NB4 (cell line): ENCODE data around the gene ARMC9.
"Not testable (repeated sequence)": the region's sequence is repeated elsewhere in the genome, so short reads cannot be mapped to it uniquely, and the experiment has no call there.

Experiments
- DNase-seq: peaks from one replicate; pipeline ENCODE4 v3.0.0; 2010; ENCODE audit warnings: low read depth
- H3K4me3 ChIP-seq: one replicate; pipeline ENCODE4 v1.5.1; 2011; ENCODE audit warnings: mild to moderate bottlenecking, low read depth, low read length, moderate library complexity
- CTCF ChIP-seq: IDR thresholded peaks from one replicate; pipeline ENCODE4 v1.5.1; 2012; ENCODE audit warnings: low read depth, low read length
- MYC ChIP-seq: IDR thresholded peaks from 2 replicates; pipeline ENCODE4 v1.6.1; 2011; ENCODE audit warnings: low read depth, low read length
- POLR2A ChIP-seq: IDR thresholded peaks from 2 replicates; pipeline ENCODE4 v1.6.1; 2011; ENCODE audit warnings: mild to moderate bottlenecking; ENCODE audit not compliant: insufficient read length; ENCODE audit errors: extremely low read depth
- TF ChIP-seq, protein P1 (sequence below): IDR thresholded peaks from 2 replicates; pipeline ENCODE4 v1.6.1; 2011; ENCODE audit warnings: low read depth, low read length

ARMC9 gene

DNA sequence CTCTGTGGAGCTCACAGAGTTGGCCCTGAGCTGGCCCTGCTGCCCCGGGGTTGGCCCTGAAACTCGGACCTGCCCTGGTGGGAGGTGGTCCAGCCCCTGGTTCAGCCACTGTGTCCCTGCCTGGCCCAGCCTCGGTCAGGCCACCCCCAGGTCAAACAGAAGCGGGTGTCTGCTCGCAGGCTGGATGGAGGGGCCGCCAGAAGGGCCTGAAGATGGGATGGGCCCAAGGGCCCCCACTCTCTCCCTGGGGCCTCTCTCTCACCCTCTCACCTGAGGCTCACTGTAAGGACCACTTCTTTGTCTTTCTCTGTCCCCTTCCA lies 172.0 kb downstream of the ARMC9 start:
- TF ChIP-seq MYC (no peak), CTCF (no peak), POLR2A (no peak)
- TF ChIP-seq, protein P1, sequence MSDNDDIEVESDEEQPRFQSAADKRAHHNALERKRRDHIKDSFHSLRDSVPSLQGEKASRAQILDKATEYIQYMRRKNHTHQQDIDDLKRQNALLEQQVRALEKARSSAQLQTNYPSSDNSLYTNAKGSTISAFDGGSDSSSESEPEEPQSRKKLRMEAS: no peak
- no peak overlapping the region for H3K4me3 ChIP-seq

GRCh38 chr2:231370749-231371429 lies 172.5 kb downstream of the ARMC9 start:
- TF ChIP-seq MYC (no peak), CTCF (no peak), POLR2A (no peak)
- TF ChIP-seq, protein P1: no peak
- no peak for DNase-seq
- H3K4me3 ChIP-seq: no peak overlapping the region

More for the DNA sequence above, 172.0 kb downstream of the ARMC9 start:
- no peak for DNase-seq

DNA sequence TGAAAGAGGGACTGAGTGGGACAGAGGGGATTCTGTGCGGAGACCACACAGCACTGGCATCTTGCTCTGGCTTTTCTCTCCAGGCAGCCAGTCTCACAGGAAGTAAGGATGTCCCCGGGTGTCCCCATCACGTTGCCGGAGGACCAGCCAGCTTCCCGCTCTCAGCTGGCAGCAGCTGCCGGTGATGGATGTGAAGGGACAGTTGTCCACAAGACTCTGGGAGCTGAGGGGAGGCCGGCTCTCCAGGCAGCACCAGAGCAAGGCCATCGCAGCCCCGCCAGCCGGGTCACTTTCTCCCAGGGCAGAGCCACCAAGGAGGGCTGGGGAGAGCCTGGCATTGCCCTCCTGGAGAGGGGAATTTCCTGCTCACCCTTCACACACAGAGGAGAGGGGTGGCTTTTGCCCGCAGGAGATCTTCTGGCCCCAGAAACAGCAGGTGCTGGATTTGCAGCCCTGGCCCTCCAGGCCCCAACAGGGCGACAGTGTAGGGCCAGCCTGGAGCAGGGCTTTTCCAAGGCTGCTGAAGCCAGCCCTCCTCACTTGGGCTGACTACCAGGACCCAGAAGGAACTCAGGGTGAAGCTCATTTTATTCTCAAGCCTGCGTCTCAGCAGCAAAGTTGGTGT lies 173.1 kb downstream of the ARMC9 start:
- TF ChIP-seq CTCF: no peak
- TF ChIP-seq, protein P1: no peak
- TF ChIP-seq POLR2A: no peak
- no peak for TF ChIP-seq MYC
- no peak overlapping the region for H3K4me3 ChIP-seq
- DNase-seq: no peak

DNA sequence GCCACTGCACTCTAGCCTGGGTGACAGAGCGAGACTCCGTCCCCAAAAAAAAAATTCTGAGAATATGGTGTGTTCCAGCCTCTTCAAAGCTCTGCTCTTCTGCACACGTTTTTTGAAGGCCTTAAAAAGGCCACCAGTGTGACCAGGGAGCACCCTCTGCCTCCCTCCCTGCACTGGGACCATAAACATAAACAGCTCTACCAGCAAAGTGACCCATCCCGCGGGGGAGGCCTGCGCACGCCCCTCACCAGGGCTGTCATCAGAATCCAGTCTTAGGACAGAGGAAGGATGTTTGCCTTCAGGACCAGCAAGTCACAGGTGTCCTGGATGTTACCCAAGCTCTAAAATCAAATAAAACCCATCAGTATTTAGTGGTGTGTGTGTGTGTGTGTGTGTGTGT lies 173.9 kb downstream of the ARMC9 start:
- TF ChIP-seq CTCF (no peak), MYC (no peak), POLR2A (no peak)
- TF ChIP-seq, protein P1: no peak
- H3K4me3 ChIP-seq: no peak overlapping the region
- no peak for DNase-seq

DNA sequence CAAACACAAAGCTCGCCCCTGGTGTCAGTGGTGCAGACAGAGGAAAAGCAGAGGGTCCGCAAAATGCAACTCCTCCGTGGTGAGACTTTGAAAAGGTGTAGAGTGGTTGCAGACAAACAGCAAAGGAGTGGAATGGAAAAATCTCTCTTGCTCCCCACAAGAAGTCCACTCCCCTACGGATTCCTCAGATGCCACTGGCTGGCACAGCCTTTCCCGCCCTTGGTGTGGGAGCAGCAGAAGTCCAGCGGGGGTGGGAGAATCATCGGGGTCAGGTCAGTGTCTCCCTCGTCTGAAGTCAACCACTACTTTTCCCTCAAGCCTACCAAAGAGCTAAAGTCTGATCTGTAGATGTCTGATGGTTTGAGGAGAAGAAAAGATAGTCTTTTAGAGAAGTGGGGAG lies 174.8 kb downstream of the ARMC9 start:
- no peak for DNase-seq
- TF ChIP-seq, protein P1: no peak
- no peak overlapping the region for H3K4me3 ChIP-seq

GRCh38 chr2:231373786-231374349 lies 175.4 kb downstream of the ARMC9 start:
- DNase-seq: no peak
- no peak overlapping the region for H3K4me3 ChIP-seq
- TF ChIP-seq POLR2A (no peak), MYC (no peak)

- no peak for DNase-seq
- TF ChIP-seq MYC: no peak
Measured at GRCh38 chr2:231374771-231375170, 176.3 kb downstream of the ARMC9 start.

GRCh38 chr2:231375994-231376615 lies 177.7 kb downstream of the ARMC9 start:
- not testable (repeated sequence) for H3K4me3 ChIP-seq, DNase-seq

More at GRCh38 chr2:231374771-231375170, 176.3 kb downstream of the ARMC9 start:
- no peak overlapping the region for H3K4me3 ChIP-seq
